ENCODE data around the gene SLC25A46.
"Not testable (repeated sequence)": the region's sequence is repeated elsewhere in the genome, so short reads cannot be mapped to it uniquely, and the experiment has no call there.

The SLC25A46 gene

GRCh38 chr5:110757118-110757729, 18.4 kb downstream of the SLC25A46 start:
- DNase-seq, result peak; percentile 9

GRCh38 chr5:110760158-110760557, 21.4 kb downstream of the SLC25A46 start:
- DNase-seq, result no peak

DNA sequence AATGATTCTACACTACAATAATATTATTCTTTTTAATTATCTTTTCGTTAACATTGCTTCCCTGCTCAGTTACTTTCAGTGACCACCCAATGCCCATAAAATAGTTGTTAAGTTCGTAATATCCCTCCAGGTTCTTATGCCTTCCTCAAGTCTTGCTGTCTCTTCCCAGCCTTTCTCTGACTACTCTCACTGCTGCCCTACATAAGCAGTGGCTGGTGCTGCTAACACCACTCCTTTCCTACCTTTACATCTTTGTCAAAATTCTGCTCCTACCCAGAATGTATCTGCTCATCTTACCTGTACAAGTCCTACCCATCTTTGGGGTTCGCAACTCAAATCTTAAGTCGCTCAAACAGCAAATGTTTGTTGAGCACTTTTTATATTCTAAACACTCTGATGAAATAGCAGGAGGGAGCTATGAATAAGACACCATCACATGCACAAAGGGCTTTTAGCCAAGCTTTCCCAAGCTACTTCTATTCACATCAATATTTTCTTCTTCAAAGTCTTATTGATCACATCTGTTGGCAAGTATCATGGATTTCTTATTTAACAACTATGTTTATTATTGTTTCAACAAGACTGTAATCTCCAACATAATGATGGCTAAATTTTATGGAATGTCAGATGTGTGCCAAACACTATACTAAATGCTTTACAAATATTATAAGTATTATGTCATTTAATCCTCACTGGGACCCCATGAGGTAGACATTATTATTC, 29.5 kb downstream of the SLC25A46 start:
- DNase-seq, result no peak

DNA sequence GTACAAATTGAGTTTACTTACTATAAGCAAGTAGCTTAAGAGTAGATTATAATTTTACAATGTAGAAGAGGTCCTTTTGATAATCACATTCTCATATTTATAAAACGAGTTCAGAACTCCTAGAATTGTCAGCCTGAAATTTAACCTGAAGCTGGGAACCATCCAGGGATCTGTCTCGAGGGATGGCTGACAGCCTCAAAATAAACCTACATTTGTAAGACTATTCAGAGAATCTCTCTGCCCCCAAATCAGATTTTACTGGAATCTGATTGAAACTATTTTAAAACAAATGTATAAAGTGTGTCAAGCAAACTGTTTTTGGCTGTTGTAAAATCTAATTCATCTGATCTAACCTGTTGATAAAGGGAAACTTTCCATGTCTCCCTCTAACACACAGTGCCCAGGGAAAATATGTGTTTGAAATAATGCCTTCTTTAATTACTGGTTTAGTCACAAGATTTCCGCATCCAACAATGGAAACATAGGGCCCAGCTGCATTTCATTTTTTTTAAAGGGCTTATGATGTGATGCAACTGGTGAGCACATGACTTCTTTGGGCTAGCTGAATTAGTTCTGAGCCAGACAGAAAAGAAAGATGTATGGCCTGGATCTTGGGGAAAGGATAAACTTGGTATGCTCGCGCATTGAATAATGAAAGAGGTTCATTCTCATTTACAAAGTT, 30.3 kb downstream of the SLC25A46 start:
- no peak for DNase-seq

- no peak for DNase-seq
Observed at GRCh38 chr5:110770286-110770685, 31.5 kb downstream of the SLC25A46 start.

DNA sequence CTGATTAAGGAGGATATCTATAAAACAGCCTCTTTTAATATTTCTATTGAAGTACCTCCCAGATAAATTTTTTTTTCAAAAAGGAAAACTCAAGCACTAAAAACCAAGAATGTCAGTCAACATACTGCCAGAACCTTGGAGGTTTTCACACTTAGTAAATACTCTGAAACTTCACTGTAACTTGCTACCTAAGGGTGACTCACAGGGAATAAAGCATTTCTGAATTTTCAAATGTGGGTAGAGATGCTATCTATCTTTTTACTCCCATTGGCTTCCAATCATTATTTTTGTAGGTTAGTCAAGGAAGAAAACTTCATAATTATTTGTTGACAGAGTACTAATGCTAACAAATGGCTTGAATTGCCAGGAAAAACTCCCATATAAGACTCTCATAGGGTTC, 46.1 kb downstream of the SLC25A46 start:
- DNase-seq, result no peak

DNA sequence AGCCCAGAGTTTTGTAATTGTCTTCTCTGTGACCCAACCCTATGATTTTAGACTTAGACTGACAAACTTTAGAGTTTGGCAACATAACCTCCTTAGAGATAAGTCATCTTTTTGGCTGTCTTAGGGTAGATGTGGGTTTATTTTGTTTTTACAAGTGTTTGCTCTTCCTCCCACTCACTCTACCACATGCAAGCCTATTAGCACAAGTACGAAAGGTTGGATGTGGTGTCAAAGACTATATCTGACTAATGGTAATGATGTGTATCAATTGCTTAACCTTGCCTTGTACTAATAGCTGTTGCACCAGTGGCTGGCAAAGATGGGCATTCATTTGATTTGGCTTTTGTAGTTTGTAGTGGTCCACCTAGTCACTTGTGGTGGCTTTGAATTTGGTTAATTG, 46.5 kb downstream of the SLC25A46 start:
- DNase-seq, result no peak

DNA sequence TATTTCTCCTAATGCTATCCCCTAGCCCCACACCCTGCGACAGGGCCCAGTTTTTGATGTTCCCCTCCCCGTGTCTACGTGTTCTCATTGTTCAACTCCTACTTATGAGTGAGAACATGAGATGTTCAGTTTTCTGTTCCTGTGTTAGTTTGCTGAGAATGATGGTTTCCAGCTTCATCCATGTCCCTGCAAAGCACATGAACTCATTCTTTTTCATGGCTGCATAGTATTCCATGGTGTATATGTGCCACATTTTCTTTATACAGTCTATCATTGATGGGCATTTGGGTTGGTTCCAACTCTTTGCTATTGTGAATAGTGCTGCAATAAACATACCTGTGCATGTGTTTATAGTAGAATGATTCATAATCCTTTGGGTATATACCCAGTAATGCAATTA, 49.2 kb downstream of the SLC25A46 start:
- not testable (repeated sequence) for DNase-seq

DNA sequence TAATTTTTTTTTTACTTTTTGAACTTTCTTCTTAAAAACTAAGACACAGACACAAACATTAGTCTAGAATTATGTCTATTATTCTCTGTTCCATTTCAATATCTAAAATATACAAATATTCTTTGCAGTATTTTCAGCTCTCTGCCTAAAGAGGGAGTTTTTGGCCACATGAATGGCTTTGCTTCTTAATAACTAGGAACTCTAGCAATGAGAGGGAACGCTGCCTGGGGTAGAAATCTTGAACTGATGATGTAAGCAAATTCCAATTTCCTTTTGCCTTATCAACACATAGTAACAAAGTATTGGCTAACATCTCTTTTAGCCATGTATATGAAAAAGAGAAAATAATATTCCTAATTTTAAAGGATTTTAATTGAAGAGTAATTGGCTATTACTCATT, 51.9 kb downstream of the SLC25A46 start:
- DNase-seq, result no peak

- DNase-seq, result no peak
Observed at GRCh38 chr5:110802998-110803397, 64.2 kb downstream of the SLC25A46 start.

DNA sequence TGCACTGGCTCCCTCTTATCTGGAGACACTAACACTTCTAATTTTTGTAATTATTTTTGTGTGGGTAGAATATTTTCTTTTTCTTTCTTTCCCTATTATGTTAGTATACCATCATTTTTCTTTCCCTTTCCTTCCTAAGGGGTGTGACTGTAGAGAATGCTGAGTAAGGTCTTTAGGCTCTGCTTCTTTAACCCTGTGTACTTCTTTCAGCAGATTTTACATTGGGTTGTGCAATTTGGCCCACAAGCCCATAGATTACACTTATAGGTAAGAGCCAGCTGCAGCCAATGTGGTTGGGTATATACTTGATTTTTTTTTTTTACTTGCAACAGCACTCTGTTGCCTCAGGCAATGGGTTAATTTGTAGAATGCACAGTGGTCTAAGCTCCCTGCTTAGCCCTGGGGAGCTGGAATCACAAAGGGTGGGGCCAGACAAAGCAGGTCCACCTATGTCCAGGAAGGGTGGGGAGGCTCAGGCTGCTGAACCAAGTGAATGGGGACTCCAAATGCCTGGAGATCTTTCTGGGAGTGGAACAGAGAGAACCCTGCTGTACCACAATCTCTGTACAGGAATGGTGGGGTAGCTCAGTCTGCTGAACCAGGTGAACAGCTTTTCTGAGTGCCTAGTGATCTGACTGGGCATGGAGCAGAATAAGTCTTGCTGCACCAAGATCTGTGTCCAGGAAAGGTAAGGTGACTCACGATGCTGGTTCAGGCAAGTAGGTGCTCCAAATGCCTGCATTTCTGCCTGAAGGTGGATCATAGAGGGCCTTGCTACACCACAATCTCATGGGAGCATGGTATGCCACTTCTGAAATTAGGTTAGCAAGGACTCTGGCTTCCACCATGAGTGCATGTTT, 64.9 kb downstream of the SLC25A46 start:
- DNase-seq, result no peak

GRCh38 chr5:110807169-110807568, 68.4 kb downstream of the SLC25A46 start:
- peak; percentile 6 for DNase-seq

DNA sequence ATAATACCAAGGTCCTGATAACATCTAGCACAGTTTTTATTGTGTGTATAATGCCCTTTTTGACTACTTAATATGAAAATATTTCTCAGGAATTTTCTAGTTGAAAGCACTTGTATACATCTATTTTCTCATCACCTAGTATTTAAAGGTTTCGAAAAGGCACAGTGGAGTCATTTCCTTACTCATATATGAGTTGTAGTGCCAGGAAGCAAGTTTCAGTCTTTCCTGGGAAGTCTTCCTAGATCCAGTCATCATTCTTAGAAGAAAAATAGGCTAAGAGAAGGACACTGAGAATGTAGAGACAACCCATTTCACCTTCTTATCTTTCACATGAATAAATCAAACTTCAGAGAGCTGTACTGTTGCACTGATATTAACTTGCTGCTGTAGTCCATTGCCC, 70.2 kb downstream of the SLC25A46 start:
- DNase-seq, result no peak
